RKO (cell line): ENCODE data around the gene MAPKAP1.
"Not testable (repeated sequence)": the region's sequence is repeated elsewhere in the genome, so short reads cannot be mapped to it uniquely, and the experiment has no call there.

Experiments
- DNase-seq: peaks from one replicate; pipeline ENCODE4 v3.0.0-alpha.2; 2016; ENCODE audit warnings: low spot score

Gene MAPKAP1

GRCh38 chr9:125409637-125410521, 297.1 kb downstream of the MAPKAP1 start:
- peak; percentile 96 for DNase-seq

- peak; percentile 54 for DNase-seq
Observed at GRCh38 chr9:125409217-125409636, 297.8 kb downstream of the MAPKAP1 start.

GRCh38 chr9:125407974-125408900, 298.8 kb downstream of the MAPKAP1 start:
- peak; percentile 64 for DNase-seq

DNA sequence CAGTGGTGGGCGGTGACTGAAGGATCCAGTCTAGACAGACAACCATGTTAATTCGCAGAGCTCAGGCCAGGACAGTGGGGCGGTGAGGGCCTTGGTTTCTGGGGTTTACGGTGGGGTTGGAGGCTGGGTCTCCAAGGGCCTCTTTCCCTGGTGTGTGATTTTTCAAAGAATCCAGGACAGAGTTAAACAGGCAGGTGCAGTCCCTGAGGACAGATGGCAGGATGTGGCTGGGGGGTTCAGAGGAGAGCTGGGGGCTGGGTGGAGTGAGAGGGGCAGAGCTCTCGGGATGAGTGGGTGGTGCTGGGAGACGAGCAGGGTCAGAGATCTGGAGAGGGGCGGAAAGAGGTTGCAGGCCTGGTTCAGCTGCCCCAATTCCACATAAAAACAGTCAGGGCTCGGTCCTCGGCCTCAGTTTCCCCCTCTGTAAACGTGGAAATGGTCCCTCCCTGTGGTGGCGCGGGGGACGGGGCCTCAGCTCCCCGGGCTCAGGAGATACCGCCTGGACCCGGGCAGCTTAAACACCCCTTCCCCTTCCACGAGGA, 299.5 kb downstream of the MAPKAP1 start:
- DNase-seq = no peak

DNA sequence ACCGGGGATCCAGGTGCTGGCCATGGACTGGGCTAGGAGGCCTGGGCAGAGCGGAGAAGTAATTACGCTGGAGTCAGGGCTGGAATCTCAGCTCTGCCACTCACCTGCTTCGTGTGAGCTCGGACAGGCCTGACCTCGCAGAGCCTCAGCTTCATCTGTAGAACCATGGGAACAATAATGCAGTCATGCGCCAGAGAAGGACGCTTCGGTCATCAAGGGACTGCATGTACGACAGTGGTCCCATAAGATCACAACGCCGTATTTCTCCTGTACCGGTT, 300.3 kb downstream of the MAPKAP1 start:
- no peak for DNase-seq

DNA sequence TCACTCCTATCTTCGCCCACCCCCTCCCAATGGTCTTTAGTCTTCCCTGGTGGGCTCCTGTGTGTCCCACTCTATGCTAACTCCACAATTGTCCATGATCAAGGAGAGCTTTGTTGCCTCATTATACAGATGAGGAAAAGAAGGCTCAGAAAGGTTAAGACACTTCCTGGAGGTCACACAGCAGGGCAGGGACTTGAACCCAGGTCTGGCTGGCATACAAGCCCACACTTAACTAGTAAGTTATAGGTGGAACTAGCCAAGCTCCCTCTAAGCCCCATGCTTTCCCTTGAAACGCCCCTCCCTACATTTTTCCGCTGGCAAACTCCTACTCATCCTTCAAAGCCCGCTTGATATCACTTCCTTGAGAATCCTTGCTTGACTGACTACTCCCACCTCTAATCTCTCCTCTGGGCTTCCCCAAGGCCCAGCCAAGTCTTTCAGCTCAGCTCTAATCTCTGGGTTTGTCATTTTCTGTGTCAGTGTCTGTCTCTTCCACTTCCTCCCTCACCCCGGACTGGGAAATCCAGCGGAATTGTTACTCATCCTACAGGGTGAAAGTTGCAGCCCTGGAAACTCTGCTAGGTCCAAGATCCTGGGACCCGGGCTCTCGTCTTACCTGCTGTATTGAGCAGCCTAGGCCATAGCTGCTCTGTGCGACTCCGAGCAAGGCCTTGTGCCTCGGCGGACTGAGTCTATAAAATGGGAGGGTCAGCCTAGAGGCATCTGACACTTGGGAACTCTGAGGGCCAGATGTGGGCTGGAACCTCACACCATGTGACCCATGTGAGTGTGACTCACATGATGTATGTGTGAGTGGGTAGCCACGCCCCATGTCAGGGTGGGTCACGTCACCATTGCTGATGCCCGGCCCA, 300.8 kb downstream of the MAPKAP1 start:
- peak; percentile 97 for DNase-seq

GRCh38 chr9:125404733-125405132, 302.3 kb downstream of the MAPKAP1 start:
- no peak for DNase-seq

DNA sequence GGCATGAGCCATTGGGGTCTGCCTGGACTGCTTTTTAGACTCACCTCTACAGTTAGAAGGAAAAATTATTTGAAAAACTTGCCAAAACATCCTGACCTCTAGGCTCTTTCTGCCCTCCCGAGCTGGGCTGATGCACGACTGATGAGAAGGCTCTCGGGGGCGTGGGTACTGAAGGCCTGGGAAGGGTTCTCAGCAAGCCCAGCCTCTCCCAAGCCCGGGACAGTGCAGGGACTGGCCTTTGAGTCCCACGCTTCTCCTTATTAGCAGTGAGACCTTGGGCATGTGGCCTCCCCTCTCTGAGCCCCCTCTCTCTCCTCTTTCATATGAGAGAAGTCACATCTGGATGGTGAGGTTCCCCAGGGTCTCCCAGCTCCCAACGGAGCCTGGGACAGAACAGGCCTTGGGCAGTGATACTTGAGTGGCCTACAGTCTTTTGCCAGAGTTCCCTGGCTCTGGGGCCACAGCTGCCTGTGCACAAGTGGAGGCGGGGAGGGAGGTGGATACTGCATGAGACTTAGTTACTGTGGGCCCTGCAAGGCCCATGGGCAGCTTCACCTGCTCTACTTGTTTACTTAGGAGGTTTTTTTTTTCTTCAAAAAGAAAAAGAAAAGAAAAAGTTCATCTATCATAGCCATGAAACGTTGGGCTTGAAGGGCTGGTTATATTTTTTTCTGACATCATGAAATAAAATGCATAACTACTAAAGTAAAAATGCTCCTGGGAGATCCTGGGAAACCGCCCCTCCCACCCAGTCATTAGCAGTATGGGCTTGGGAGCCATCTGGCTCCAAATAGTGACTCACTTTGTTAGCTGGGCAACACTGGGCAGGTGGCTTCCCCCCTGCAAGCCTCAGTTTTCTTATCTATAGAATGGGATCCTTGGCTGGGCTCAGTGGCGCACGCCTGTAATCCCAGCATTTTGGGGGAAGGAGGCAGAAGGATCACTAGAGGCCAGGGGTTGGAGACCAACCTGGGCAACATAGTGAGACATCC, 306.0 kb downstream of the MAPKAP1 start:
- DNase-seq = peak; percentile 41

DNA sequence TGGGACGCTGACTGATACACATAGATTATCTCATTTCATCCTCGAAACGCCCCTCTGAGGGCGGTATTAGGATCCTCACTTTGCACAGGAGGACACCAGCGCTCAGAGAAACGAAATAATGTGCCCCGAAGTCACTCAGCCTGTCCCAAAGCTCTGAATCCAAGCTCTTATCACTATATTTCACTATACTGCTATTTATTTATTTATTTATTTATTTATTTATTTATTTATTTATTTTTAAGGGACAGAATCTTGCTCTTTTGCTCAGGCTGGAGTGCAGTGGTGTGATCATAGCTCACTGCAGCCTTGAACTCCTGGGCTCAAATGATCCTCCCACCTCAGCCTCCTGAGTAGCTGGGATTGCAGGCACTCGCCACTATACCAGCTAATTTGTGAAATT, 306.8 kb downstream of the MAPKAP1 start:
- DNase-seq = not testable (repeated sequence)

GRCh38 chr9:125399666-125400065, 307.3 kb downstream of the MAPKAP1 start:
- no peak for DNase-seq

DNA sequence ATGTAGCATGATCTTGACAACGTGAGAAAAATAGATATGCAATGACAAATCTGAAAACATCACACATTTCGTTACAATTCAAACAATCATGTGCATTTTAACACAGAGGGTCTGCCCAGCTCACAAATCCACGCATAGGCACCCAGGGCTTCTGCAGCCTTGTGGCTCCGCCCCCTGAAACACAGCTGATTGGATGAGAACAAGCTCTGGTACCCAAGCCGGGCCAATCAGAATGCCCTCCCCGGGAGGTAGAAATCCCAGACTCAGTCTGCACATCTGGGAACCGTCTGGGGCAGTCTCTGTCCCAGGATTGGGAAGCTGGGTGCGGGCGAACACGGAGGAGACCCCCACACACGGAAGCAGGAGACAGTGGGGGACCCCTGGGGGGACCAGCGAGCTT, 307.8 kb downstream of the MAPKAP1 start:
- no peak for DNase-seq

- no peak for DNase-seq
Observed at GRCh38 chr9:125398243-125398642, 308.8 kb downstream of the MAPKAP1 start.

DNA sequence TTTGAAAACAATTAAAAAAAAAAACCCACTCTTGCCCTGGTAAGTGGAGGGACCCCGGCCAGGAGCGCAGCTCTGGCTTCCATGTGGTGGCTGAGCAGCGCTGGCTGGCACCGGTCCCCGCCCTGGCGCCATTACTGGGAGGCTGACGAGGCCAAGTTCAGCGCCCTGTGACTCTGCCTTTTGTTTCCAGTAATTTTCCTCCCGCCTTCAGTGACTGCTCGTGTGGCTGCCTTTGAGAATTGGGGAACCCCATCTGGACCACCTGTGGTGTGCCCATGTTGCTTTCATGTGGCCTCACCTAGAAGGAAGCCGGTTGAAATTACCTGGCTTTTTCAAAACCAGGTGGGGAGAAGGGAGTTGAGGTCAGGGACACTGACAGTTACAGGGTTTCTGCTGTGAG, 309.3 kb downstream of the MAPKAP1 start:
- DNase-seq = no peak

DNA sequence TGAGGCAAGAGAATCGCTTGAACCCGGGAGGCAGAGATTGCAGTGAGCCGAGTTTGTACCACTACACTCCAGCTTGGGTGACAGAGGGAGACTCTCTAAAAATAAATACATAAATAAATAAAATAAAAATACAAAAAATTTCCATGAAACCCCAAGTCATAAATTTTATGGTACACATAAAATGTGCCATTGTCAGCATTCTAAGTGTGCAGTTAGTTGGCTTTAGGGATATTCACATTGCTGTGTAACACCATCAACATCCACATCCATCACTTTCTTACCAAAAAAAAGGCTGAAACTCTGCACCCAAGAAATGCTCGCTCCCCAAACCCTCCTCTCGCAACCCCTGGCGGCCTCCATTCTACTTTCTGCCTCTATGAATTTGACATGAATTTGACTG, 310.2 kb downstream of the MAPKAP1 start:
- DNase-seq = no peak

DNA sequence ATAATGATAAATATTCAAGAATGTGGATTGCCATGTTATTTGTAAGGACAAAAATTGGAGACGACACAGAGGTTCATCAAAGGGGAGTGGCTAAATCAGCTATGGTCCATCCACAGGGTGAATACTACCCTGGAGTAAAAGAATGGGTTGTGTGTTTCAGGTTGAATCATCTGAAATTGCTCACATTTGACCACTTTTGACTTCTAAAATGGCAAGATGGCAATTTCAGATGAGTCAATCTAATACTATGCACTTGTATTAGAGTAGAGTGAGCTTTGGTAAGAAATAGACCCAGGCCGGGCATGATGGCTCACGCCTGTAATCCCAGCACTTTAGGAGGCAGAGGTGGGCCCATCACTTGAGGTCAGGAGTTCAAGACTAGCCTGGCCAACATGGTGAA, 313.6 kb downstream of the MAPKAP1 start:
- peak; percentile 51 for DNase-seq

DNA sequence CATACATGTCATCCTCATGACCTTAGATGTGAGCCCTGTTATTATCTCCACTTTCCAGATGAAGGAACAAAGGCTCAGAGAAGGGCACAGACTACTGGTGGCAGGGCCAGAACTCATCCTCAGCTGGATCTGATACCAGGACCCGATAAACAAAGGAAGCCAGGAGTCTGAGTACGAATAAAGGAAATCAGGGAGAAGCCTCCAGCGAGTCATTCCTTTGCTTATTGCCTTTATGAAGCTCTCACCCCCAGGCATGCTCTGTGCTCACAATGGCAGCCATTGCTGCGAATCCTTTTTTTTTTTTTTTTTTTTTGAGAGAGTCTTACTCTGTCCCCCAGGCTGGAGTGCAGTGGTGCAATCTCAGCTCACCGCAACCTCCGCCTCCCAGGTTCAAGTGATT, 315.3 kb downstream of the MAPKAP1 start:
- no peak for DNase-seq

DNA sequence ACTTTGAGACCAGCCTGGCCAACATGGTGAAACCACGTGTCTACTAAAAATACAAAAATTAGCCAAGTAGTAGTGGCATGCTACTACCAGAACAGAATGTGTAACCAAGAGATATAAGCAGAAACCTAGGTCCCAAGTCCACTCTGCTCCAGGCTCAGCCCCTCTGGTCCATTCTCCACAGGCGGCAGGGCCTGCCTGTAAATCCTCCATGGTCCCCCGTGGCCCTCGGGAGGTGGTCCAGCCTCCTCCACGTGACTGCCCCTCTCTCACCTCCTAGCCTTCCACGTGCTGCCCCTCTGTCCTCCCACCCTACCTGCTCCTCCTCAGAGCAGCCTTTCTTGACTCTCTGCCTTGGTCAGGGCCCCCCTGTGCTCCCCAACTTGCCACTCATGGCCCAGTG, 318.0 kb downstream of the MAPKAP1 start:
- DNase-seq = no peak

DNA sequence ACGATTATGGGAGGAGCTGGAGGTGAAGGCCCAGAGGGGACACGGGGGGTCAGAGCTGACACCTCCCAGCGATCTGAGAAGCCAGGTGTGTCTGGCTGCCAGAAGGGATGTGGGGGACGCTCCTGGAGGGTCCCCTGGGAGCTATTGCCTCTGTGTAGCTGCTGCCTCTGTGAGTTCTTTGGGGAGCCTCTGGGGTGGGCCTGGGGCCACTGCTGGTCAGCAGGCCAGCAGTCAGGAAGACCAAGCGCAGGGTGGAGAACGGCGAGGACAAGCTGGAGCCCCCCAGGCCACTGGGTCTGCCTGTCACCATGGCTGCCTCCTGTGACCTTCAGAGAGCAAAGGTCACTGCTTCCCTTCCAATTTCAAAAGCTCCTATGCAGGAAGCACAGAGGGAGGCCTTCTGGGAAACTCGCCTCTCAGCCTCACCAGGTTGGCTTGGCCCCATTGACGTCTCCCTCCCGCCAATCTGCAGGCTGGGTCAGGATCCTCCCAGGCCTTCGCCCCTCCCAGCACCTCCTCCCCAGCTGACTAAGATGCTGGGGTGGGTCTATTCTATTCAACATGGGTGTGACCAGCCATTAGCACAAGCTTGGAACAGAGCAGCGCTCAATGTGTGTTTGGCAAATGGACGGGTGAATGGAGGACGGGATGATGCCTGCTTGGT, 319.0 kb downstream of the MAPKAP1 start:
- no peak for DNase-seq
